H7 (cell line): ENCODE data around the gene FGD4. TPM values are rescaled to one million over a fixed set of nuclear protein-coding genes. Genes with fewer than 3 reads are reported as not detected.
A peak's percentile ranks its signal among the peaks of the same experiment; 100 is the strongest.

Experiments used
- DNase-seq: peaks from one replicate; pipeline ENCODE4 v3.0.0; 2012
- H3K27me3 ChIP-seq: 2 replicates; pipeline ENCODE4 v1.6.0; 2011; ENCODE audit warnings: mild to moderate bottlenecking, low read length; ENCODE audit not compliant: control insufficient read depth, insufficient read depth
- H3K36me3 ChIP-seq: replicated peaks from 2 replicates; pipeline ENCODE4 v1.5.1; 2011; ENCODE audit warnings: low read length; ENCODE audit not compliant: control insufficient read depth, insufficient read depth
- H3K4me3 ChIP-seq: 2 replicates; pipeline ENCODE4 v1.5.1; 2011; ENCODE audit warnings: low read depth, mild to moderate bottlenecking, control low read depth, low read length, moderate library complexity; ENCODE audit not compliant: insufficient read depth
- total RNA-seq: library from RNA; depleted of rRNA; stranded (reverse); fragments of >200 nt; shearing (Covaris generic); gene quantifications from 2 replicates; pipeline ENCODE4 v1.2.3, GENCODE V29; 2014

FGD4 gene
- total RNA-seq, 1 experiment from 2014 or later = 24.0 TPM

GRCh38 chr12:32659908-32660440 lies 260.6 kb downstream of the FGD4 start:
- Histone ChIP-seq H3K27me3 (no peaks in the 10 kb centered on the region; the same call in 1 of the 2 replicates), H3K36me3 (no peaks in the 10 kb centered on the region), H3K4me3 (no peak overlapping the region)
- no peak for DNase-seq

- H3K27me3 ChIP-seq = no peaks in the 10 kb centered on the region; the same call in 1 of the 2 replicates
- H3K4me3 ChIP-seq = no peak overlapping the region
- DNase-seq = no peak
- H3K36me3 ChIP-seq = no peaks in the 10 kb centered on the region
Observed at GRCh38 chr12:32661706-32662105, 262.3 kb downstream of the FGD4 start.

- no peak overlapping the region for H3K4me3 ChIP-seq
- H3K36me3 ChIP-seq = no peaks in the 10 kb centered on the region
- no peak for DNase-seq
- no peaks in the 10 kb centered on the region; the same call in 1 of the 2 replicates for H3K27me3 ChIP-seq
Observed at GRCh38 chr12:32662665-32663064, 263.3 kb downstream of the FGD4 start.

- no peaks in the 10 kb centered on the region; the same call in 1 of the 2 replicates for H3K27me3 ChIP-seq
- H3K36me3 ChIP-seq = no peaks in the 10 kb centered on the region
- H3K4me3 ChIP-seq = no peak overlapping the region
- DNase-seq = no peak
Observed at GRCh38 chr12:32666018-32666417, 266.7 kb downstream of the FGD4 start.

- no peak for DNase-seq
- Histone ChIP-seq H3K4me3 (no peak overlapping the region), H3K36me3 (no peaks in the 10 kb centered on the region), H3K27me3 (no peaks in the 10 kb centered on the region)
Observed at GRCh38 chr12:32669584-32669983, 270.2 kb downstream of the FGD4 start.

- DNase-seq = peak; percentile 78
- no peak overlapping the region for H3K4me3 ChIP-seq
- no peaks in the 10 kb centered on the region for H3K27me3 ChIP-seq
- H3K36me3 ChIP-seq = no peaks in the 10 kb centered on the region
Observed at GRCh38 chr12:32671930-32672780, 272.8 kb downstream of the FGD4 start.

- Histone ChIP-seq H3K4me3 (peak within 1 kb of the TSS; percentile 97), H3K27me3 (no peaks in the 10 kb centered on the region), H3K36me3 (no peaks in the 10 kb centered on the region)
- peak; percentile 98 for DNase-seq
Observed at GRCh38 chr12:32679091-32679919, 279.9 kb downstream of the FGD4 start, which contains the start of gene DNM1L. Gene DNM1L (plus strand): TSS chr12:32679301. CDS start chr12:32679364, 63 bp downstream.

GRCh38 chr12:32679920-32680237 lies 280.5 kb downstream of the FGD4 start:
- Histone ChIP-seq H3K4me3 (peak overlapping the region; percentile 97), H3K36me3 (no peaks in the 10 kb centered on the region), H3K27me3 (no peaks in the 10 kb centered on the region)
- no peak for DNase-seq

- H3K36me3 ChIP-seq = no peaks in the 10 kb centered on the region
- no peaks in the 10 kb centered on the region for H3K27me3 ChIP-seq
- DNase-seq = no peak
- no peak overlapping the region for H3K4me3 ChIP-seq
Observed at GRCh38 chr12:32680787-32681186, 281.4 kb downstream of the FGD4 start.

- H3K27me3 ChIP-seq = no peaks in the 10 kb centered on the region
- no peaks in the 10 kb centered on the region for H3K36me3 ChIP-seq
- H3K4me3 ChIP-seq = no peak overlapping the region
- DNase-seq = no peak
Observed at GRCh38 chr12:32681272-32681671, 281.9 kb downstream of the FGD4 start.

GRCh38 chr12:32686340-32686739 lies 287.0 kb downstream of the FGD4 start:
- Histone ChIP-seq H3K27me3 (no peaks in the 10 kb centered on the region), H3K4me3 (no peak overlapping the region)
- no peak for DNase-seq

GRCh38 chr12:32688786-32689185 lies 289.4 kb downstream of the FGD4 start:
- Histone ChIP-seq H3K36me3 (no peaks in the 10 kb centered on the region), H3K4me3 (no peak overlapping the region), H3K27me3 (no peaks in the 10 kb centered on the region)
- no peak for DNase-seq

More at GRCh38 chr12:32686340-32686739, 287.0 kb downstream of the FGD4 start:
- no peaks in the 10 kb centered on the region for H3K36me3 ChIP-seq

- DNase-seq = no peak
- Histone ChIP-seq H3K36me3 (no peaks in the 10 kb centered on the region), H3K27me3 (no peaks in the 10 kb centered on the region), H3K4me3 (no peak overlapping the region)
Observed at GRCh38 chr12:32690927-32691326, 291.6 kb downstream of the FGD4 start.

GRCh38 chr12:32692358-32692757 lies 293.0 kb downstream of the FGD4 start:
- DNase-seq = no peak
- Histone ChIP-seq H3K27me3 (no peaks in the 10 kb centered on the region), H3K4me3 (no peak overlapping the region), H3K36me3 (no peaks in the 10 kb centered on the region)
